AG09319 (cell line): ENCODE results near the gene SSUH2.

Experiments
- DNase-seq: peaks from one replicate; pipeline ENCODE4 v3.0.0-alpha.2; 2010; ENCODE audit warnings: low read depth; ENCODE audit errors: extremely low read depth
- TF ChIP-seq, protein P1 (sequence below): IDR thresholded peaks from 2 replicates; pipeline ENCODE4 v1.5.1; 2011; ENCODE audit warnings: low read depth, mild to moderate bottlenecking, inconsistent platforms, low read length, moderate library complexity

SSUH2 gene

DNA sequence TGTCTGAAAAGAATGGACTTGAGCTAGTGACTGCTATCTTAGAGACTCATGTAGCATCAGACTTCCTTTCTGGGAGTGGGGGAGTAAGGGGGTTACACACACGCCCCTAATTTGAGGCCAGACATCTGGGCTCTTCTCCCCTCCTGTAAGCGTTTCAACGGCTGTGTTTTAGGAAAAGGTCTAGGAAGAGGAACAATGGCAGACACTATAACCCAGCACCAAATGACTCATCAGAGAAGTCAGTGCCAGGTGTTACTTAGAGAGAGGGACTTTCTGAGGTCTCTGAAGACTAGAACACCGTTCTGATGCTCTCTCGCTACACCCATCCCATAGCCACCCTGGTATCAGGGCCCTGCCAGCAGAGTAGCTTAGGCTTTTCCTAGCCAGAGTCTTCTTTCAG, 65.5 kb downstream of the SSUH2 start:
- DNase-seq: no peak
- TF ChIP-seq, protein P1, sequence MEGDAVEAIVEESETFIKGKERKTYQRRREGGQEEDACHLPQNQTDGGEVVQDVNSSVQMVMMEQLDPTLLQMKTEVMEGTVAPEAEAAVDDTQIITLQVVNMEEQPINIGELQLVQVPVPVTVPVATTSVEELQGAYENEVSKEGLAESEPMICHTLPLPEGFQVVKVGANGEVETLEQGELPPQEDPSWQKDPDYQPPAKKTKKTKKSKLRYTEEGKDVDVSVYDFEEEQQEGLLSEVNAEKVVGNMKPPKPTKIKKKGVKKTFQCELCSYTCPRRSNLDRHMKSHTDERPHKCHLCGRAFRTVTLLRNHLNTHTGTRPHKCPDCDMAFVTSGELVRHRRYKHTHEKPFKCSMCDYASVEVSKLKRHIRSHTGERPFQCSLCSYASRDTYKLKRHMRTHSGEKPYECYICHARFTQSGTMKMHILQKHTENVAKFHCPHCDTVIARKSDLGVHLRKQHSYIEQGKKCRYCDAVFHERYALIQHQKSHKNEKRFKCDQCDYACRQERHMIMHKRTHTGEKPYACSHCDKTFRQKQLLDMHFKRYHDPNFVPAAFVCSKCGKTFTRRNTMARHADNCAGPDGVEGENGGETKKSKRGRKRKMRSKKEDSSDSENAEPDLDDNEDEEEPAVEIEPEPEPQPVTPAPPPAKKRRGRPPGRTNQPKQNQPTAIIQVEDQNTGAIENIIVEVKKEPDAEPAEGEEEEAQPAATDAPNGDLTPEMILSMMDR: no peak

DNA sequence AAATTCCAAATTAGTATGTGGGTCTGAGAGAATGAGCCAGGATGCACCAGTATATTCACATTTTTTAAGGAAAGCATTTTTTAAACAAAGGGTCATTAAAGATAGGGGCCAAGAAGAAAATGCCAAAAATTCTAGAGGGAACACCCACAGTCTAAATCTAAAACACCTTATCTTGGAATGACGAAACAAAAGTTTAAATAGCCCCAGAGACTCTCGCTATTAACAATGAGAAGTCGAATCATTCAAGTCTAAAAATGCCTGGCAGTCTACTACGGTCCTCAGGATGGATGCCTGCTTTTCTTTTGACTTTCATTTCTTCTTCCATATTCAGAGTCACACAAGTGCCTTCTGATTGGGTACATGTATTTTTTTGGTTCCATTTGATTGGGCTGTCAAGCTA, 66.3 kb downstream of the SSUH2 start:
- no peak for DNase-seq
- TF ChIP-seq, protein P1: no peak

DNA sequence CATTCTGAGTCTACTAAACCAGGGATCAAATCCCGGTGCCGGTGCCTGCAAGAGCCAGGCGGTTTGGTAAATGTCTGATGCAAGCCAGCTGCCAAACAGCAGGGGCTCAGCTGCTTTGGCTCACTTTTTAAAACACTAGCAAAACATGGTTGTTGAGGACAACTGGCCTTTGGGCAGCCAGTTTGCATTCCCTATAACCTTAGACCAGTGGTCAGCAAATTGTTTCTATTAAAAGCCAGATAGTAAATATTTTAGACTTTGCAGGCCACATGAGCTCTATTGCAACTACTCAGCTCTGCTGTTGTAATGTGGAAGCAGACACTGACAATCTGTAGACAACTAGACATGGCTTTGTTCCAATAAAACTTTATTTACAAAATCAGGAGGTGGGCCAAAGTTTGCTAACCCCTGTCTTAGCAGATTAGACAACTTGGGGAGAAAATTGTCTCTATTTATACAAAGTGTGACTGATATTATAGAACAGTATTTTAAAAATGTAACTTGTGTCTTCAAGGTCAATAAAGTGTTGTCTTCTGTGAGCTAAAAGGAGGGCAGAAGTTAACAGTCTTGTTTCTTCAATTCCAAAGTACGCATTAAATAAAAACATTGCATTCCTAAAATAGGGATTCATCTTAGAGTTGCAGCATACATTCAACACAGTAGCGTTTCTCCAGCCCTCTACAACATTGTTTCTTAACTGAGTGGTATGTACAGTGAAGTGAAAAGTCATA, 67.6 kb downstream of the SSUH2 start:
- TF ChIP-seq, protein P1: no peak
- peak; percentile 54 for DNase-seq

DNA sequence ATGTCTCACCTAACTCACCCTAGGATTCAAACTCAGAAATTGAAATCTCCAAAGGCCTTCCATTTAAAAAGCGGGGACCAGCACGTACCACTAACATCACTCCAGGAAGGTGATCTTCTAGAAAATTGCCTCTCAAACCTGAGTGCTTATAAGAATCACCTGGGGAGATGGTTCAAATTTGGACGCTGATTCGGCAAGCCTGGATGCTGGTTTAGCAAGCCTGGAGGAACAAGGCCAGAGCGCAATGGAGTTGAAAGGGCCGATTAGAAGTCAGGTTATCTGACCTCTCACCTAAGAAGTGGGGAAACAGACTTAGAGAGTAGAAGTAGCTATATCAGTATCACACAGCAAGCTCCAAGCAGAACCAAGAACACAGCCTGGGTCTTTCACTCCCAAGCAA, 68.2 kb downstream of the SSUH2 start:
- no peak for DNase-seq
- TF ChIP-seq, protein P1: no peak

DNA sequence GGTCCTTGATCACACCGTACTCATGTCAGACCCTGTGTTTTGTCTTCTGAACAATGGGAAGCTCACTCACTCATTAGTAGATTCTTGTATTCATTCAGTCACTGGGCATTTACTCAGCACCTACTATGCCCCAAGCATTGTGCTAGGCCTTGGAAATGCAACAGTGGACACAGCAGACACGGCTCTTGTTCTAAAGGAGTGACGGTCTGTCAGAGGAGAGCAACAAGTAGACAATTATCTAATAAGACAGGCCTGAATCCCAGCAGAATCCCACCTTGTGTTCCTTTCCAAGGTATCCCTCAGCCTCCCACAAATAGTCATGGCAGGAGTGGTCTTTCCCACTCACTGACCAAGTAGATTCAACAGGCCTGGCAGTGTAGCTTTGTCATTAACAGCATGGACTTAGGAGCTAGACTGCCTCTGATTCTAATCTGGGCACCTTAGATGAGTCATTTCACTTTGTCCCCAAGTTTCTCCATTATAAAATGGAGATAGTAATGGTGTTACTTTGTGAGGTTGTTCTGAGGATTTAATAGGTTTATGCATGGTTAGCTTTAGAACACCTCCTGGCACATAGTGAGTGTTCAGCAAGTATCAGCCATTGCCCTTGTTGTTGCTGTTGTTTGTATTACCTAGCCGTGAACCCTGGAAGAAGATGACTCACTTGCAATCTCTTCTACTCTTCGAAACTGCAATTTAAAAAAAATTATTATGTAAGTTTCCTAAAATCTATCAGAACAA, 69.1 kb downstream of the SSUH2 start:
- TF ChIP-seq, protein P1: no peak
- no peak for DNase-seq

DNA sequence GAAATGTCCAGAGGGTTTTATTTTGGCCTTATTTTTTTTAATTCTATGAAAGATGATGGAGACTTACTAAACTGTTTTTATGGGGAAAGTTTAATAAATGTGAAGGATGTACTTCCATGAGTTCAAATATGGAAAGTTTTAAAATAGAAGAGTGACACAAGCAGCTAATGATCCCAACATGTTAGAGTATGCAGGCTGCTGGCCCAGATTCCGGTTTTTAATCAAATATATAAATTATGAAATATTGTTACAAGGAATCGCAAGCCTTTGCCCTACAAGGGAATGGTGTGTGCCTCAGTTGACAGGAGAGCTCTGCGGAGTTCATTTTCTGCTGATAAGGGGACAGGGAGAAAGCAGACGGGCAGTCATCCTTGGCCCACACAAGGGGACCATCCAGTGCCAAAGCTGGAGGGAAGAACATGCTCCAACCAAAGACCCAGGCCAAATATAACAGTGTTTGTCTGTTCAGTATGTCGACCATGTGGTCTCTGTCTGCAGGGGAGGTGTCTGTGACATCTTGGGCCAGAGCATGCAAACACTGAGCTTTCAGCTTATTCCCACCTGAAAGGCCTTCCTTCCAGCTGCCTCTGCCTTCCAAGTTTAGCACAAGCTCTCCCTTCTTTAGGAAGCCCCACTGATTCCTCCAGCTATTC, 69.8 kb downstream of the SSUH2 start:
- DNase-seq: no peak
- TF ChIP-seq, protein P1: no peak

DNA sequence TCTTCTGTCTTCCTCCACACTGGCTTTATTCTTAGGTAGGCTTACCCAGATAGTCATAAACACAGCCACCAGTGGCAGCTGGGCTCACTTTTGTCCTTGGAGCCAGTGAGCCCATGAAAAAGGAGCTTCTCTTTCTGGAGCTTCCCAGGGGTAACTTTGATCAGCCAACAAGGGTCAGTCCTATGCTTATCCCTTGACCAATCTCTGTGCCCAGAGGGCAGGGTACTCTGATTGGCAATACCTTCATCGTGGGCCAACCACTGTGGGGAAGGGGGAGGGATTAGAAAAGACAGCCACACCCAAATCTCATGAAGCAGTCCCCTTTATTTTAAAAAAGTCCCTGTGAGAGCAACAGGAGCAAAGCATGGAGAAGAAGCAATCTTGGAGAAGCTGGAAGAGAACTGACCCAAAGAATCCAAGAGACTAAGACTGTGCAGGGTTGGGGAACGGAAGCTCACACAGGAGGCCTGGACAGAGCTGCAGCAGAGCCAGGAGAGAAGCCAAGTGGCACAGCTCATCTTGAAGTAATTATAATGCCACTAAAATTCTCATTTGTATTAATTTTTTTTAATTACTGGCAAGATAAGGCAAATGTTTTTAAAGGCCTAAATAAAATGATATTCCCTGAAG, 70.4 kb downstream of the SSUH2 start:
- DNase-seq: no peak
- TF ChIP-seq, protein P1: no peak
